ENCODE results near the gene ZBTB48. TPM values are rescaled to one million over a fixed set of nuclear protein-coding genes. Genes with fewer than 3 reads are reported as not detected.

The ZBTB48 gene
- total RNA-seq, 1 donor from 2014 or later: 18.3 TPM

GRCh38 chr1:6546326-6546725, 33.5 kb upstream of the ZBTB48 start:
- Mint-ChIP-seq H3K4me1 (no peaks in the 10 kb centered on the region), H3K36me3 (peaks cover 24% of the 10 kb centered on the region)
- H3K9me3 ChIP-seq (ENCODE audit: low read depth): no peaks in the 10 kb centered on the region

GRCh38 chr1:6547301-6547700, 32.5 kb upstream of the ZBTB48 start:
- H3K27ac ChIP-seq: no peak overlapping the region
- no peak for TF ChIP-seq EZH2phosphoT487 (IDR thresholded peaks at IDR 0.05)
- no peak for TF ChIP-seq CTCF (IDR thresholded peaks at IDR 0.05)
- TF ChIP-seq EZH2 (IDR thresholded peaks at IDR 0.05): no peak
- no peak overlapping the region for H3K4me3 ChIP-seq
- no peak overlapping the region for H2AFZ ChIP-seq (replicated peaks)
- H3K4me1 ChIP-seq: no peaks in the 10 kb centered on the region
- Mint-ChIP-seq H3K4me3 (no peak overlapping the region), H3K27ac (no peak overlapping the region), H3K9me3 (no peaks in the 10 kb centered on the region), H3K4me1 (no peaks in the 10 kb centered on the region), H3K36me3 (peaks cover 24% of the 10 kb centered on the region), H3K27me3 (ENCODE audit: insufficient read depth, low read depth) (no peaks in the 10 kb centered on the region)
- no peak for DNase-seq (ENCODE audit: low spot score)
- H3K27me3 ChIP-seq: no peaks in the 10 kb centered on the region
- H4K20me1 ChIP-seq (ENCODE audit: low read depth): peaks cover 10% of the 10 kb centered on the region
- H3K9me3 ChIP-seq (ENCODE audit: low read depth): no peaks in the 10 kb centered on the region
- H3K9ac ChIP-seq: no peak overlapping the region
- peaks cover 5% of the 10 kb centered on the region for H3K36me3 ChIP-seq
- peaks cover 3% of the 10 kb centered on the region for H3F3A ChIP-seq (ENCODE audit: low read depth)
- H3K4me2 ChIP-seq: no peak overlapping the region
- H3K79me2 ChIP-seq (ENCODE audit: low read depth): peaks cover 13% of the 10 kb centered on the region

More at GRCh38 chr1:6546326-6546725, 33.5 kb upstream of the ZBTB48 start:
- H4K20me1 ChIP-seq (ENCODE audit: low read depth): peaks cover 10% of the 10 kb centered on the region
- peaks cover 8% of the 10 kb centered on the region for H3K79me2 ChIP-seq (ENCODE audit: low read depth)
- H3F3A ChIP-seq (ENCODE audit: low read depth): peaks cover 3% of the 10 kb centered on the region
- H3K4me2 ChIP-seq: no peak overlapping the region
- no peaks in the 10 kb centered on the region for H3K27me3 Mint-ChIP-seq (ENCODE audit: insufficient read depth, low read depth)
- no peak for TF ChIP-seq EZH2 (IDR thresholded peaks at IDR 0.05)
- TF ChIP-seq CTCF (IDR thresholded peaks at IDR 0.05): no peak
- no peak for TF ChIP-seq EZH2phosphoT487 (IDR thresholded peaks at IDR 0.05)
- H3K4me3 ChIP-seq: no peak overlapping the region
- no peak overlapping the region for H3K4me3 Mint-ChIP-seq
- no peaks in the 10 kb centered on the region for H3K9me3 Mint-ChIP-seq
- H3K27me3 ChIP-seq: no peaks in the 10 kb centered on the region
- H2AFZ ChIP-seq (replicated peaks): no peak overlapping the region
- no peak overlapping the region for H3K9ac ChIP-seq
- no peaks in the 10 kb centered on the region for H3K4me1 ChIP-seq
- H3K27ac ChIP-seq: no peak overlapping the region
- H3K36me3 ChIP-seq: peaks cover 8% of the 10 kb centered on the region
- DNase-seq (ENCODE audit: low spot score): no peak
- H3K27ac Mint-ChIP-seq: no peak overlapping the region

- Histone ChIP-seq H3K9me3 (ENCODE audit: low read depth) (no peaks in the 10 kb centered on the region), H3K27me3 (no peaks in the 10 kb centered on the region), H3K27ac (no peak within 1 kb of the TSS), H3K79me2 (ENCODE audit: low read depth) (peaks cover 33% of the 10 kb centered on the region), H3K4me2 (peak within 1 kb of the TSS; percentile 88), H3K36me3 (no peaks in the 10 kb centered on the region), H4K20me1 (ENCODE audit: low read depth) (peaks cover 13% of the 10 kb centered on the region), H3F3A (ENCODE audit: low read depth) (peaks cover 3% of the 10 kb centered on the region), H3K4me1 (peaks cover 7% of the 10 kb centered on the region), H3K9ac (peak within 1 kb of the TSS; percentile 97), H2AFZ (replicated peaks) (peak within 1 kb of the TSS; percentile 88), H3K4me3 (peak within 1 kb of the TSS; percentile 98)
- H3K9me3 Mint-ChIP-seq: no peaks in the 10 kb centered on the region
- TF ChIP-seq CTCF (IDR thresholded peaks at IDR 0.05) (peak; percentile 86), EZH2 (IDR thresholded peaks at IDR 0.05) (no peak), EZH2phosphoT487 (IDR thresholded peaks at IDR 0.05) (no peak)
- peaks cover 2% of the 10 kb centered on the region for H3K36me3 Mint-ChIP-seq
- no peak within 1 kb of the TSS for H3K27ac Mint-ChIP-seq
- H3K4me3 Mint-ChIP-seq: peak within 1 kb of the TSS; percentile 88
- peak; percentile 97 for DNase-seq (ENCODE audit: low spot score)
- peaks cover 11% of the 10 kb centered on the region for H3K4me1 Mint-ChIP-seq
- peaks cover 2% of the 10 kb centered on the region for H3K27me3 Mint-ChIP-seq (ENCODE audit: insufficient read depth, low read depth)
These were observed 25.5 kb upstream of the ZBTB48 start, which contains the start of gene NOL9 for GRCh38 chr1:6554031-6554906. Gene NOL9 (minus strand): TSS chr1:6554513. CDS start chr1:6554502, 11 bp downstream.

All from neural progenitor cell (in vitro differentiated cells).